GM10248 (cell line): ENCODE measurements around the gene IVD.

Experiments
- CTCF ChIA-PET: fragments of 300-600 bp; sonication (Branson Sonifier 250); formaldehyde crosslinking; extraction: SDS; loops from one replicate; lab custom pipeline; 2021; ENCODE audit warnings: antibody characterized with exemption; lab: Yijun Ruan, JAX
- POLR2A ChIA-PET: fragments of 350-650 bp; sonication (Branson Sonifier 250); formaldehyde crosslinking; extraction: SDS; loops from one replicate; lab custom pipeline; 2020; ENCODE audit warnings: antibody characterized with exemption; lab: Yijun Ruan, JAX
- DNase-seq: peaks from one replicate; pipeline ENCODE4 v3.0.0; 2012; ENCODE audit errors: extremely low spot score
- CTCF ChIP-seq: IDR thresholded peaks from 2 replicates; pipeline ENCODE4 v1.5.1; 2012; ENCODE audit warnings: mild to moderate bottlenecking, low read depth; ENCODE audit errors: extremely low read depth, missing control alignments, control extremely low read depth

Gene IVD

GRCh38 chr15:40360015-40360414 lies 45.6 kb upstream of the IVD start:
- ChIA-PET POLR2A (no interaction called here), CTCF (interaction anchor here (0.8 to 10.1 kb wide), 3 partner anchors 8 to 20 kb away, joined by 3 to 70 read pairs (median 10); no protein-coding TSS in a partner anchor)
- no peak for DNase-seq
- no peak for TF ChIP-seq CTCF

GRCh38 chr15:40361640-40362039 lies 44.0 kb upstream of the IVD start:
- TF ChIP-seq CTCF: no peak
- ChIA-PET CTCF (no interaction called here), POLR2A (no interaction called here)
- no peak for DNase-seq

- ChIA-PET CTCF (interaction anchor here (2.6 kb wide), 1 partner anchor 25 kb away, joined by 16 read pairs; no protein-coding TSS in a partner anchor), POLR2A (no interaction called here)
- no peak for TF ChIP-seq CTCF
- DNase-seq: no peak
Measured at GRCh38 chr15:40363611-40364010, 42.0 kb upstream of the IVD start.

GRCh38 chr15:40364251-40364650 lies 41.3 kb upstream of the IVD start:
- no peak for TF ChIP-seq CTCF
- POLR2A ChIA-PET: no interaction called here
- CTCF ChIA-PET: interaction anchor here (2.6 to 8.7 kb wide), 3 partner anchors 9 to 55 kb away, joined by 16 to 179 read pairs (median 70); partner anchors contain the start of genes DISP2 and PHGR1
- DNase-seq: no peak

GRCh38 chr15:40365016-40365415 lies 40.6 kb upstream of the IVD start:
- TF ChIP-seq CTCF: no peak
- DNase-seq: no peak
- POLR2A ChIA-PET: no interaction called here
- CTCF ChIA-PET: interaction anchor here (0.9 to 8.7 kb wide), 6 partner anchors 9 to 54 kb away, joined by 3 to 179 read pairs (median 10); partner anchors contain the start of genes DISP2 and PHGR1

GRCh38 chr15:40365624-40366456 lies 39.8 kb upstream of the IVD start:
- no peak for TF ChIP-seq CTCF
- CTCF ChIA-PET: interaction anchor here (0.9 to 8.7 kb wide), 11 partner anchors 10 to 69 kb away, joined by 3 to 179 read pairs (median 5); partner anchors contain the start of genes DISP2 and PHGR1
- DNase-seq: no peak
- POLR2A ChIA-PET: no interaction called here
